Stimulated activated CD4-positive, alpha-beta T cell treated with anti-CD3 and anti-CD28 coated beads, Interleukin-1b, Interleukin-23, amount 100 ng/mL, for 4 hours (primary cell): ENCODE measurements around the gene PLCB3.

Source experiments
- DNase-seq, 2 donors: peaks; one replicate each; pipeline ENCODE4 v3.0.0-alpha.2; 2020; ENCODE audit warnings: low read depth in 2 of 2

Gene PLCB3

DNA sequence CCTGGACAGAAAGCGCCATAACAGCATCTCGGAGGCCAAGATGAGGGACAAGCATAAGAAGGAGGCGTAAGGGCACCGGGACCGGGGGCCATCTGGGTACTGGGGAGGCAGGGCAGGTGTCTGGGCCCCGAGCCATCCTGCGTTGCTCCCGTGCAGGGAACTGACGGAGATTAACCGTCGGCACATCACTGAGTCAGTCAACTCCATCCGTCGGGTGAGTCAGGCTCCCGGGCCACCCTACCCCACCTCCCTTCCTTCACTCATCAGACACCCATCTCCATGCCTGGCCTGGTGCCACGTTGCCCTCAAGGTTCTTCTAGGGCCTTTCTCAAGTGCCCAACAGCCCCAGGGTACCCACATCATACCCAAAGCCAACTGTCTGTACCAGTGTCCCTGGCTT, 15.0 kb downstream of the PLCB3 start:
- DNase-seq, result no peak

DNA sequence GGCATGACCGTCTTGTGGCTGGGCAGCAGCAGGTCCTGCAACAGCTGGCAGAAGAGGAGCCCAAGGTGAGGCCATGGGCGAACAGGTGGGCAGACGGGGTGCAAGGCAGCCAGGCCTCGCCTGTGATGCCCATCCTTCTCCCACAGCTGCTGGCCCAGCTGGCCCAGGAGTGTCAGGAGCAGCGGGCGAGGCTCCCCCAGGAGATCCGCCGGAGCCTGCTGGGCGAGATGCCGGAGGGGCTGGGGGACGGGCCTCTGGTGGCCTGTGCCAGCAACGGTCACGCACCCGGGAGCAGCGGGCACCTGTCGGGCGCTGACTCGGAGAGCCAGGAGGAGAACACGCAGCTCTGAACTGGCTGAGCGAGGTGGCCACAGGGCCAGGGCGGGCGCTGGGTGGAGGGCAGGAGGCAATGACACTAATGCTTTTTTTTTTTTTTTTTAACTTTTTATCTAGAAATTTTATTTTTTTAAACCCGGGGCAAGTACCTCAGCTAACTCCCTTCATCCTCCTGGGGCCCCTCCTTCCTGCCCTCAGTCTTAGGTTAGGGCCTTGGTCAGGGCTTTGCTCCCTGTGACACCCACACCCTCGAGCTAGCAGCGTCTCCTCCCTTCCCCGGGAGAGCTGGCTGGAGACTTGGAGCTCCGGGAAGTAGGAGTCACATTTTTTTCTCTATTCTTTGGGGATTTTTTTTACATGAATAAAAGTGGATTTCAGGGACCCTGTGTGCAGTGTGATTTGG, 16.0 kb downstream of the PLCB3 start:
- DNase-seq, result no peak

DNA sequence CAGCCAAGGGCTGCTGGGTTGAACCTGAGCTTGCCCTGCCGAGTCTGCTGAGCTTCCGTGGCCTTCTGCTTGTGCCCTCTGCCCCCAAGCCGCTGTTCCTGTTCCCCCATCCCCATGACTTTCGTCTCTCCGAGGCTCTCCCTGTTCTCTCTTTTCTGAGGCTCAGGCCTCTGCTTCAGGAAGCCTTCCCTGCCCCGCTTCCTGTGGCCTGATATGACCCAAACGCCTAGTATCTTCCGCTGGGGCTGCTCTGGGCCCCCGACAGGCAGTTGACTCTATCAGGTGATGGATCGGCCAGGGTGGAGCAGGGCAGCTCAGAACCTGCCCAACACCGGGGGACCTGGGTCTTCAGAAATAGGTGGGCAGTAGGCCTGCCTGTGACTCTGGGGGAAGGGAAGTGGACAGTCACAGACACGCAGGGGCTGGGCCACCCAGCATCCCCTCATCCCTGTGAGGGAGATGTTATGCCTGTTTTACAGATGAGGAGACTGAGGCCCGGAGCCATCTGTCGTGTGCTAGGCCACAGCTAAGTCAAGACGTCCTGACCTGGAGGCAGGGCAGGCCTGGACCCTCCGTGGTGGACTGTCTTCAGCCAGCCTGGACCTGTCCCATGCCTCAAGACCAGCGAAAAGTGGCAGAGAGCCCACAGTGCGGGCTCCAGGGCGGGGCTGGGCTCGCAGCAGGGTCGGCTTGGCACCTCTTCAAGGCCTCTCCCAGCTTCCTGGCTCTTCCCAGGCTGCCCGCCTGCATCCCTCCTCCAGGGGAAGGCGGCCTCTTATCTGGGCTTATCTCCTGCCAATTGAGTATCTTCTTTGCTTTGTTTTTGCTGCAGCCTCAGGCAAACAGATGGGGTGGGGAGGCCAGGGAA, 16.9 kb downstream of the PLCB3 start:
- no peak for DNase-seq

DNA sequence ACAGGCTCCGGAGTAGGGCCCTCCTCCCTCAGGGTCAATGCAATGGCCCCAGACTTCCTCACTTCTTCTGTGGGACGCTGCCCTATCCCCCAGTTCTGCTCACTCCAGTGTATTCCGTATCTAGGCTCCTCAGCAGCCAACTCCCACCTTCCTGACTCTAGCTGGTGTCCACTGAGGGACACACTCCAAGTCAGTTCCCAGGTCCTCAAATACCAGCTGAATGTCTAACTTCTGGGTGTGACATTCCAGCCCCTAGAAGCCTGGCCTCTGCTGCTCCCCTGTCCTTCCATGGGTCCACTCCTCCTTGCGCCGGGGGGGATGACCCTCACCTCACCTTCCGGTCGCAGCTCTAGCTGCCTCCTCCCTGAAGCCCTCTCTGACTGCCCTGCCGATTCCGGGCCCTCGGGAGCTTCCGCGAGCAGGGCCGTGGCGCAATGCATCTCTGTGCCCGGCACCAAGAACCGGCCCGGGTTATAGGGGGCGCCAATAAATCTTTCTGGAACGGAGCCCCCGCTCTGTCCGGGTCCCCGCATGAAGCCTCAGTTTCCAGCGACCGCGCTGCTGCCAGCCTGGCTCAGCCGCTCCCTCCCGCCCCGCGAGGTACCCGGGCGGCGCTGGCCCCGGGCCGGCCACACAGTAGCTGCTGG, 17.7 kb downstream of the PLCB3 start:
- peak in 1 of 2 donors; percentile 45 for DNase-seq

DNA sequence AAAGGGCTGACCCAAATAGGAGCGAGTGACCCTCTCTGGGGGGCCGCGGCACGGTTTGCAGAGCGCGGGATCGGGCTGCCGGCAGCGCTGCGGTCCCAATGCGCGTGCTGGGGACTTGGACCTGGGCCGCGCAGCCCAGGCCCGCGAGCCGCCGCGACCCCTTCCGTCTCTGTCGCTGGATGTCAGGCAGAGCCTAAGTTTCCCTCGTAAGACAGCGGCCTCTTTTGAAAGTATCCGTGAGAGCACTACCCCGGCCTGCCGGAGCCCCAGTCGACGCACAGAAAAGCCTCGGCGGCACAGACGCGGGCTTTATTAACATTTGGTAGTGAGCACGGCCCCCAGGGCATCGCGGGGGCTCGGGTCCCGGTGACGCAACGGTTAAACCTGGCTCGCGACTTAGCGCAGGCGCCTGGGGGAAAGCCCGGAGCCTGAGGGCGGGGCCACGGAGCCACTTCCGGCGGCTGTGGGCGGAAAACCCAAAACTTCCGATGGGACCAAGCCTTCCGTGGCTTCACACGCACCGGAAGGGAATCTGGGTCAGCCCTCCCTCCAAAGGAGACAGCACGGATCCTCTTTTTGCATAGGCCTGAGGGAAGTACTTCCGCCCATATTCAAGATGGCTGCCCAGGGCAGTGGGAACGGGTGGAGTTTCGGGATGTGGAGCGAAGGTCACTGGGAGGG, 18.4 kb downstream of the PLCB3 start:
- DNase-seq, result peak; percentile 94 to 98

DNA sequence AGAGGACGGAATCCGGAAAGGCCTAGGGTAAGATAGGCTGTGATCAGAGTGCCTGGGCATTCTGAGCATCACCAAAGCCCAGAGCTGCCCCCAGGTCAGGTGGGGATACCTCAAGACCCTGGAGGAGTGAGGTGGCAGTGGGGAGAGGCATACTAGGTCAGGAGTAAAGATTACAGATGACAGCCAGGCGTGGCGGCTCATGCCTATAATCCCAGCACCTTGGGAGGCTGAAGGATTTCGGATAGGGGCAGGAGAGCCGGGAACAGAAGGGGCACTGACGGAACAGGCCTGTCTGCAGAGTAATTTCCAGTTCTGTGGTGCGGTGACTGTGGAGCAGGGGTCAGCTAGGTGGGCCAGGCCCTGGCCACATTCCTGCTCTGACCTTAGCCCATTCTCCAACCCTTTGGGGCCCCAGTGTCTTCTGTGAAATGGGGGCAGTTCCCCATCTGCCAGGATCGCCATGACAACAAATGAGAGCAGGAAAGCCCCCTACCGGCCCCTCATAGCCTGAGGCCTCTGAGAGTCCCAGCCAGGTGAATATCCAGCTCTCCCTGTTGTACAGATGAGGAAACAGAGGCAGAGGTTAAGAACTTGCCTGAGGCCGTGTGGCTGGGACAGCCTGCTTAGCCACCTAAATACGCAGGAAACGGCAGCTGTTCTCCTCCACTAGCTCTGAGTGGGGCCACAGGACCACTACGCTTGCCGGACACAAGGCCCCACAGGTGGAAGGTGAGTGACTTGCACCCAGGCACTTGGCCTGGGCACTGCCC, 23.9 kb downstream of the PLCB3 start:
- DNase-seq, result no peak

DNA sequence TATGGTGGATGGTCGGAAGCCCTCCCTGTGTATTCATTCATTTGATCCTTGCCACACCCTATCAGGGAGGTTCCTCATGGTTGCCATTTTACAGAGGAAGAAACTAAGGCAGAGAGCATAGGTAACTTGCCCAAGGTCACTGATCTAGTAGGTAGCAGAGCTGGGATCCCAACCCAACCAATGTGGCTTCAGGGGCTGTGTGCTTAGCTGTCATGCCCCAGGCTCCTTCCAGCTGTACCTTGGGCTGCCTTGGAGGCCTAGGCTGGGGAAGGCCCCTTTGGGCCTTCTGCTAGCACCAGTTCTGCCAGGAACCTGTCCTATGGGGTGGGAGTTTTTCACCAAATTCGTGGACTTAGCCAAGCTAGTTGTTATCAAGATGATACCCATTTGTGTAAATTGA, 24.5 kb downstream of the PLCB3 start:
- no peak for DNase-seq

DNA sequence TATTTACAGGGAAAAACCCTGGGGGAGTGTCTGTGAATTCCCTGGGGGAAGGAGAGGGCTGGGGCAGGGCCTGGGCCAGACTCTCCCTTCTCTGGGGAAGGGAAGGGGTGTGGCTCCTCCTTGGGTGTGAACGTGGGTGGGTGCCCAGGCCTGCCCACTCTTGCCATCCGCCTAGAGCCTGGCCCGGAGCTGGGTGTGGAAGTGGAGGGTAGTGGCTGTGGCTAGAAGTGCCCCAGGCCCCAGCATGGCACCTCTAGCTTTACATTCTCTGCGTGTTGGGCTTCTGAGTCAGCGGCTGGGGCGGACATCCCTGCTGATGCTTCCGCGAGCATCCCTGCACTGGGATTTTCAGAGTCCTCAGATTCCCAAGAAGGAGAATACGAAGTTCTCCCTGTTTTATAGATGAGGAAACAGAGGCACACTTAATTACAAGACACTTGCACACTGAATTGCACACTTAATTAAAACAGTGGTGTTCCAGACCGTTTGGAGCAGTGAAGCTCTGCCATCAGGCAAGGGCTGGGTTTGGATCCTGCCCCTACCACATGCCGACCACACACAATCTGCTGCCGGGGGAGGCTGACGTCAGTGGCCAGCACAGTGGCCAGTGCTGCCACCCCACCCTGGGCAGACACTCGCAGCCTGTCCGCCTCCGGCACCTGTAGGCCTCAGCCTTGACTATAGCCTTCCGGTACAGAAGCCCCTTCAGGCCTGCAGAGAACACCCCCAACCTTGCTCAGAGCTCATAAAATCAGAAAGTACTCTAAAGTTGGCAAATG, 25.5 kb downstream of the PLCB3 start:
- DNase-seq, result no peak

DNA sequence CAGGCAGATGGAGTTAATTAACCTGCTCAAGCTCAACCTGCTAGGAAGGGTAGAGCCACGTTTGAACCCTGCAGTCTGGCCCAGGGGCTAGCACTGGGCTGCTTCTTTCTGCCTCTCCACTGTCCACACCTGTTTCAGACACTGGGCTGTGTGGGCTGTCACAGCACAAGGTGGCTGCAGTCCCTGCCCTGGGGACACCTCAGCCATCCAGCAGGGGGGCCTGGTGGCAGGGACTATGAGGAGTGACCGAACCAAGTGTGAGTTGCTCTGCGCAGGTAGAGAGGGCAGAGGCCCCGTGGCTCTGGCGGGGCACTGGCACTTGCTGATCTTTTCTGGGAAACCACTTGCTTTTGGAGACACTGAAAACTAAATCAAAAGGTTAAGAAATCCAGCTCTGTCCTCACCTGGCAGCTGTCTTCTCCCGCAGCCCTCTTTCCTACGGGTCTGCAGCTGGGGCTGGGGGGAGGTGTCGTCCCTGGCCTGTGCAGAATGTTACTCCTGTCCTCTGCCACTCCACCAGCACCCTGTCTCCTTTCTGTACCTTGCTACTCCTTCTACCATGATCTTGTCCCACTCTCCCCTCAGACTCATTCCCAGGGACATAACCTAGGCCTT, 27.4 kb downstream of the PLCB3 start:
- no peak for DNase-seq

DNA sequence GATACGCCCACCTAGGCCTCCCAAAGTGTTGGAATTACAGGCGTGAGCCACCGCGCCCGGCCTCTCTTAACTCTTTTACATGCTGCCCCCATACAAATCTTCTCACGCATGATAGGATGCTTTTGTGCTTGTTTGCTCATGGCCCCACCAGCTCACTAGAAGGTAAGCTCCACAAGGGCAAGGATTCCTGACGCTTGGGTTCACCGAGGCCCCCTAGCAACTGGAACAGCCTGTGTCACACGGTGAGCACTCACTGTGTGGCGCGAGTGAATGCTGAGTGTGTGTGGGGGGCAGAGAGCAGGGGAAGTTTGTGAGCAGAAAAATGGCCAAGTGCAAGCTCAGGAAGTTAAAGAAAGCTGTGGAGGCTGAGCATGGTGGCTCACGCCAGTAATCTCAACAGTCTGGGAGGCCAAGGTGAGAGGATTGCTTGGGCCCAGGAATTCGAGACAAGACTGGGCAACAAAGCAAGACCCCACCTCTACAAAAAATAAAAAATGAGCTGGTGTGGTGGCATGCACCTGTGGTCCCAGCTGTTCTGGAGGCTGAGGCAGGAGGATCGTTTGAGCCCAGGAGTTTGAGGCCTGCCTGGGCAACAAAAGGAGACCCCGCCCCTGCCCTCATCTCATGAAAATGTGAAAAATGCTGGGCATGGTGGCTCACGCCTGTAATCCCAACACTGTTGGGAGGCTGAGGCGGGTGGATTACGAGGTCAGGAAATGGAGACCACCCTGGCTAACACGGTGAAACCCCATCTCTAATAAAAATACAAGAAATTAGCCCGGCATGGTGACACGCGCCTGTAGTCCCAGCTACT, 30.8 kb downstream of the PLCB3 start:
- DNase-seq, result no peak

DNA sequence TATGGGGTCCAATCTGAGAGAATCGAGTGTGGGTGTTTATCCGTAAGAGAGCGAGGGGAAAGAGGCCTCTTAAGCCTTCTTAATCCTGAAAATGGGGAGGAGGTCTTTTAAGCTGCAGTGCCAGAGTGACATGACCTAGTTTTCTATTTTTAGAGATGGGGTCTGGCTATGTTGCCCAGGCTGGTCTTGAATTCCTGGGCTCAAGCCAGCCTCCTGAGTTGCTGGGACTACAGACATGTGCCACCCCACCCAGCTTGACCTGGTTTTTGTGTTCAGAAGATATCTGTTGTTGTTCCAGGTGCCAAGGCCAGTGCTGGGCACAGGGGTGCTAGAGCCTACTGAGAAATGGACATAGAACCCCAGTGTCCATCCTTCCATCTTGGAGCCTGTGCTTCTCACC, 31.8 kb downstream of the PLCB3 start:
- DNase-seq, result no peak

DNA sequence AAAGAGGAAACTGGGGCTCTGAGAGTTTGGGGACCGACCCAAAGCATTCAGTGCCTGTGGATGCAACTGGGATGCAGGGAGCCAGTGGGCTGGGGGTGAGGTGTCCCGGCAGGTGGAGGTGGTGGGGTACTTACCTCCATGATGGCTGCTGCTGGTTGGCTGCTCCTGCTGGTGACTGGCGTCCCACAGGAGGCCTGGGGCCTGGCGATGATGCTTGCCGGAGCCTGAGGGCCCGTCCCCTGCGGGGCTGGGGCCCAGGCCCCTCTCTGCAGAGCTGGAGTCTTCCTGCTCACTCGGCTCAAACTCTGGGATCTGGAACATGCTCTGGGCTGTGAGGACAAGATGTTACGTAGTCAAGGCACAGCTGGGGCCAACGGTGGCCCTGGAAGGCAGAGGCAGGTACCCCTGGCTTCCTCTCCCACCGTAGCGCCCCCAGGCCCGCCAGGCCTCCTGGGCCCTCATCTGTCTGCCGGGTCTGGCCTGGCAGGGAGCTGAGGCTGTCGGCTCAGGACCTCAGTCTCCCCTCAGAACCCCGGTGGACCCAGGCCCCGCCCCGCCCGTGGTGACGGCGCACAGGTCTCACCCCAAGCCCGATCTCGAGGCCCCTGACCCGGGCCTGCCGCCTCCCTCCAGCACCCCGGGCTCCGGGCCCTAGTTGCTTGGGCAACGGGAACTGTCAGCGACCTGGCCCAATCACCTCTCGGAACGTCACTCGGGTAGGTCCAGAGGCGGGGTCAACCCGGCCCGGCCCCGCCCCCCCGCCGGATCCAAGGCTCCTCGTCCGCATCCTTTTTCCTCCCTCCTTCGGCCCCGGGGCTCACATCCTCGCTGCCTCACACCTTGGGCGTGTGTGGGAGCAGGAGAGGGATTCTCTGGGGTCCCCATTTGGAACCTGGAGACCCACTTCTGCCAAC, 33.0 kb downstream of the PLCB3 start, which contains the start of gene BAD:
BAD (minus strand) TSS at position 618 of the 914 bp plus-strand sequence; CDS start at position 321, 297 bp downstream.
- DNase-seq, result peak; percentile 86 to 91

DNA sequence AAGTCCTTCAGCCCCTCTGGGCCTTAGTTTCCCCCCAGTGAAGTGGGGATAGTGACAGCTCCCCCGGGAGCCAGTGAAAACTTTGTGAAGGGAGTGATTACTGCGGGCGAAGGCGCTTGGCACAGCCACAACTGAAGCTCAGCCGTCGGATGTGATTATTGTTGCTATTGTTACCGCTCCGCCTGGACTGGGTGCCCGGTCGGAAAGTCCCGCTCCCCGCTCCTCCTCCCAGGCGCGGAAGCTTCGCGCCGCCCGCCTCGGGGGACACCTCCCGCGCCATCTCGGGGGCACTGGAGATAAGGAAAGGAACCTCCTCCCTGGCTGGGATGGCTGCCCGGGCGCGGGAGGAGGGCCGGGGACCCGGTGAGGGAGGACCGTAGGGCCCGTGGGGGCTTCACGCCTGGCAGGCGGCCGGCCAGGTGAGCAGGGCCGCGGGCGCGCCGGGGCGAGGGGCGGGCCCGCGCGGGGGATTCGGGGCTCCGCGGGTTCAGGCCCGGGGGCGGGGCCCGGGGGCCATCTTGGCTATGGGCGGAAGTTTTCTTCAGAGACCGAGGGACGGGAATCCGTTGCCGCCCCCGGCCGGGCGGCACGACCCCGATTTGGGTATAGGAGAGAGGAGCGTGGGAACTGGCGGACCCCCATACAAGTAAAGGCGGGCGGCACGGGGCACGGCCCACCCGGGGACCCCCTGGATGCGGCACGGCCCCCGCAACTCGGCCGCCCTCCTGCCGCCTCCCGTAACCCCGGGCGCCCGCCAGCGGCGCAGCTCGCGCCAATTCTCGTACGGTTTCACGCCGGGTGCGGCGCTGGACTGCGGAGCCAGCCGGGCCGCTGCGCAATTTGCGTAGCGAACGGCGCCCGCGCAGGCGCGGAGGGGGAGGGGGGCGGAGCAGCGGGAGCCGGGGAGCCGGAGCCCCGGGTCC, 33.9 kb downstream of the PLCB3 start, which contains the start of gene GPR137:
GPR137 (plus strand) TSS at position 887 of the 923 bp plus-strand sequence. CDS start 677 bp downstream, outside the sequence.
- DNase-seq, result peak; percentile 90 to 91

DNA sequence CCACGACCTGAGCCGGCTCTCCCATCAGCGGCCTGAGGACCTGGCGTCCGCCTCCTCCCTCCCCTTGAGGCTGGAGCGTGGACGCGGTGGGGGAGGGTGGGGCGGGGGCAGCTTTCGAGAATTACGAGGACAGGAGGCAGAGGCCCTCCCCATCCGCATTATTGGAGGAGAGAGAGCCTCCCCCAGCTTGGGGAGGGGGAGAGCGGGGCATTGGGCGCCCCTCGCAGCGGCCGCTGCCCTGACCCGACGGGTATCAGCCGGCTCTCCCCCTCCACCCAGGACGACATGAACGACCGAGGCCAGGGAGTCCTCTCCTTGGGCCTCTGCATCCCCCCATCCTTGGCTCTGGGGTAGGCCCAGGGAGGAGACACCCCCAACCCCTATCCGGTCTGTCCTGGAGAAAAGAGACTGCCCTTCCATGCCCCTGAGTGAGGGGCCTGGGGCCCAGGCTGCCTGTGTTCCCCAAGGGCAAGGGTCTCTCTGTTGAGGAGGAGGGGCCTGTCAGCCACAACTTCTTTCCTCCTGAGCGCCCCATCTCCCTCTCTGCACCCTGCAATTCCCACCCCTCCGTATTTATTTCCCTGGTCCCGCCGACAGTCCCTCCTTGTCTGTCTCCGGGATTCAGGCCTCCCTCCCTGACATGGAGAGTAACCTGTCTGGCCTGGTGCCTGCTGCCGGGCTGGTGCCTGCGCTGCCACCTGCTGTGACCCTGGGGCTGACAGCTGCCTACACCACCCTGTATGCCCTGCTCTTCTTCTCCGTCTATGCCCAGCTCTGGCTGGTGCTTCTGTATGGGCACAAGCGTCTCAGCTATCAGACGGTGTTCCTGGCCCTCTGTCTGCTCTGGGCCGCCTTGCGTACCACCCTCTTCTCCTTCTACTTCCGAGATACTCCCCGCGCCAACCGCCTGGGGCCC, 34.8 kb downstream of the PLCB3 start:
- DNase-seq, result no peak

DNA sequence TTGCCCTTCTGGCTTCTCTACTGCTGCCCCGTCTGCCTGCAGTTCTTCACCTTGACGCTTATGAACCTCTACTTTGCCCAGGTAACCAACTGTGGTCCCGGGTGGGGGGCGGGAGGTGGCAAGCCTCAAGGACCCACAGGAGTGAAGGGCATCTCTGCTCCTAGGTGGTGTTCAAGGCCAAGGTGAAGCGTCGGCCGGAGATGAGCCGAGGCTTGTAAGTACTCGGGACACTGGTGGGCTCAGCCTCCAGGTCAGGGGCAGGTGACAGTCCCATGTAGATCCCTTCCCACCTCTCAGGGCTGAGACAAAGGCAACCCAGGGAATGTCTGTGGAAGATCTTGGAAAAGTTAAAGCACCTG, 35.5 kb downstream of the PLCB3 start:
- no peak for DNase-seq
